HepG2 (cell line): ENCODE measurements around the gene AFDN. TPM values are rescaled to one million over a fixed set of nuclear protein-coding genes. Genes with fewer than 3 reads are reported as not detected.

Source experiments
- CBFB ChIP-seq: sonication (generic); formaldehyde crosslinking; IDR thresholded peaks from 2 replicates; pipeline ENCODE4 v1.4.0; 2020; ENCODE audit warnings: missing genetic modification reagents
- ETV6 ChIP-seq: sonication (generic); formaldehyde crosslinking; conservative IDR thresholded peaks from 2 replicates; pipeline ENCODE4 v1.4.0; 2020; ENCODE audit warnings: missing genetic modification reagents
- LRRFIP1 ChIP-seq: sonication (generic); formaldehyde crosslinking; conservative IDR thresholded peaks from 2 replicates; pipeline ENCODE4 v1.4.0; 2020; ENCODE audit warnings: missing genetic modification reagents
- MAF1 ChIP-seq: sonication (generic); formaldehyde crosslinking; IDR thresholded peaks from 2 replicates; pipeline ENCODE4 v1.5.0; 2020; ENCODE audit warnings: missing genetic modification reagents, borderline replicate concordance
- MAFF ChIP-seq: IDR thresholded peaks from 2 replicates; pipeline ENCODE4 v1.6.1; 2011; ENCODE audit warnings: low read depth, low read length, improper control_type of control experiment
- MIER3 ChIP-seq: IDR thresholded peaks from 2 replicates; pipeline ENCODE4 v1.6.1; 2016; ENCODE audit warnings: missing compliant biosample characterization, borderline replicate concordance
- PITX1 ChIP-seq: sonication (generic); formaldehyde crosslinking; IDR thresholded peaks from 2 replicates; pipeline ENCODE4 v1.5.1; 2020; ENCODE audit warnings: mild to moderate bottlenecking, missing genetic modification reagents
- RFX1 ChIP-seq: fragments of 450-650 bp; IDR thresholded peaks from 2 replicates; pipeline ENCODE4 v1.6.1; 2017
- SALL1 ChIP-seq: sonication (generic); formaldehyde crosslinking; IDR thresholded peaks from 2 replicates; pipeline ENCODE4 v1.8.0; 2022; ENCODE audit warnings: mild to moderate bottlenecking, missing genetic modification reagents
- SCMH1 ChIP-seq: sonication (generic); formaldehyde crosslinking; IDR thresholded peaks from 2 replicates; pipeline ENCODE4 v1.9.0; 2021; ENCODE audit warnings: missing genetic modification reagents, mild to moderate bottlenecking, borderline replicate concordance
- SMYD3 ChIP-seq: sonication (generic); formaldehyde crosslinking; IDR thresholded peaks from 2 replicates; pipeline ENCODE4 v1.8.1; 2023; ENCODE audit warnings: mild to moderate bottlenecking, missing genetic modification reagents
- TAF15 ChIP-seq: fragments of 200-400 bp; formaldehyde crosslinking; IDR thresholded peaks from one replicate; pipeline ENCODE4 v1.6.1; 2018; ENCODE audit warnings: mild to moderate bottlenecking, low read depth, low read length; ENCODE audit not compliant: poor library complexity, severe bottlenecking
- TSC22D2 ChIP-seq: sonication (generic); formaldehyde crosslinking; IDR thresholded peaks from 2 replicates; pipeline ENCODE4 v1.5.1; 2020; ENCODE audit warnings: missing genetic modification reagents, mild to moderate bottlenecking, borderline replicate concordance
- ZBTB8A ChIP-seq: sonication (generic); formaldehyde crosslinking; IDR thresholded peaks from 2 replicates; pipeline ENCODE4 v1.4.0; 2020; ENCODE audit warnings: mild to moderate bottlenecking, low read depth, missing genetic modification reagents, borderline replicate concordance
- ZFP41 ChIP-seq: sonication (generic); formaldehyde crosslinking; IDR thresholded peaks from 2 replicates; pipeline ENCODE4 v1.4.0; 2020; ENCODE audit warnings: mild to moderate bottlenecking, missing genetic modification reagents, borderline replicate concordance
- ZKSCAN8 ChIP-seq: IDR thresholded peaks from 2 replicates; pipeline ENCODE4 v1.6.1; 2016; ENCODE audit warnings: borderline replicate concordance, missing genetic modification reagents, missing compliant biosample characterization
- ZMYM2 ChIP-seq: sonication (generic); formaldehyde crosslinking; IDR thresholded peaks from 2 replicates; pipeline ENCODE4 v1.8.0; 2022; ENCODE audit warnings: mild to moderate bottlenecking, missing genetic modification reagents
- ZNF142 ChIP-seq: sonication (generic); formaldehyde crosslinking; IDR thresholded peaks from 2 replicates; pipeline ENCODE4 v1.4.0; 2020; ENCODE audit warnings: missing genetic modification reagents
- ZNF24 ChIP-seq: fragments of 450-650 bp; IDR thresholded peaks from 2 replicates; pipeline ENCODE4 v1.6.1; 2017; ENCODE audit warnings: antibody characterized with exemption, mild to moderate bottlenecking
- ZNF260 ChIP-seq: sonication (generic); formaldehyde crosslinking; IDR thresholded peaks from 2 replicates; pipeline ENCODE4 v1.4.0; 2020; ENCODE audit warnings: missing genetic modification reagents, low read depth, mild to moderate bottlenecking, borderline replicate concordance
- ZNF337 ChIP-seq: sonication (generic); formaldehyde crosslinking; IDR thresholded peaks from 2 replicates; pipeline ENCODE4 v1.5.1; 2020; ENCODE audit warnings: missing genetic modification reagents, low read depth, mild to moderate bottlenecking, borderline replicate concordance
- ZNF460 ChIP-seq: sonication (generic); formaldehyde crosslinking; IDR thresholded peaks from 2 replicates; pipeline ENCODE4 v1.5.1; 2020; ENCODE audit warnings: missing genetic modification reagents, mild to moderate bottlenecking, borderline replicate concordance
- polyA plus RNA-seq, 8 experiments: library from polyadenylated mRNA; depleted of rRNA in 3 of 8; stranded (reverse) in 7 of 8; unstranded in 1 of 8; fragments of >200 nt; fragmentation: Illumina TruSeq in 4 of 8; extraction: Trizol in 4 of 8; gene quantifications; 2 replicates each; pipeline versions ENCODE4 v1.2.1 to v1.2.3, GENCODE V29; 2011 to 2016; ENCODE audit warnings: low read depth in 4 of 8, missing spikeins in 1 of 8, mixed read lengths in 1 of 8; ENCODE audit not compliant: insufficient read depth in 1 of 8
- total RNA-seq, 5 experiments: library from RNA; depleted of rRNA; stranded (reverse); fragments of >200 nt; fragmentation: Illumina TruSeq; extraction: Trizol; gene quantifications; 2 replicates each; pipeline ENCODE4 v1.2.3, GENCODE V29; 2016; ENCODE audit warnings: low read depth in 1 of 5

Gene AFDN
- total and polyA plus RNA-seq, 2 of the 13 experiments (the other 11 are each of a cell fraction or from before 2014, with no cell fraction given) = 136 to 151 TPM

- TF ChIP-seq LRRFIP1 (CRISPR knock-in tag) (no peak), MIER3 (CRISPR knock-in tag) (0 out of 2 replicates have a peak, but pooled peaks have one; percentile 40), MAFF (0 out of 2 replicates have a peak, but pooled peaks have one; percentile 24), RFX1 (no peak), ZNF460 (CRISPR knock-in tag) (no peak), CBFB (peak; percentile 86; the same call in 1 of the 2 replicates), MAF1 (no peak), ZKSCAN8 (CRISPR knock-in tag) (peak; percentile 26; the same call in 1 of the 2 replicates), ZNF337 (CRISPR knock-in tag) (no peak), ZNF24 (no peak), ZNF260 (no peak), PITX1 (peak; percentile 84), SALL1 (CRISPR knock-in tag) (peak; percentile 95), ZNF142 (peak; percentile 54; the same call in 1 of the 2 replicates), SCMH1 (CRISPR knock-in tag) (no peak), TAF15 (no peak), SMYD3 (CRISPR knock-in tag) (no peak; the same call in 1 of the 2 replicates), ETV6 (CRISPR knock-in tag) (no peak), ZMYM2 (no peak), ZFP41 (CRISPR knock-in tag) (no peak), TSC22D2 (CRISPR knock-in tag) (no peak), ZBTB8A (no peak)
Measured at GRCh38 chr6:167963589-167964057, 136.9 kb downstream of the AFDN start (continued).
